ENCODE results near the gene CAPS2. TPM values are rescaled to one million over a fixed set of nuclear protein-coding genes. Genes with fewer than 3 reads are reported as not detected.

The CAPS2 gene
- total RNA-seq, 1 experiment from 2014 or later: not detected

- Mint-ChIP-seq H3K4me3 (ENCODE audit: unreplicated experiment) (no peak overlapping the region), H3K27ac (ENCODE audit: unreplicated experiment) (no peak overlapping the region), H3K4me1 (ENCODE audit: low read depth, unreplicated experiment) (no peaks in the 10 kb centered on the region), H3K9me3 (ENCODE audit: unreplicated experiment) (peaks cover 7% of the 10 kb centered on the region), H3K36me3 (ENCODE audit: insufficient read depth, unreplicated experiment) (no peaks in the 10 kb centered on the region), H3K27me3 (ENCODE audit: insufficient read depth, unreplicated experiment) (peaks cover 2% of the 10 kb centered on the region)
- no peak for TF ChIP-seq CTCF (IDR thresholded peaks at IDR 0.05; ENCODE audit: insufficient read depth in 1 of 2, low read depth in 1 of 2, low read length in 1 of 2, severe bottlenecking in 1 of 2, unreplicated experiment in 1 of 2)
- intact Hi-C loops (cut with micrococcal nuclease; ENCODE audit: unreplicated experiment): no loop called here
- ChIA-PET CTCF (no interaction called here), POLR2A (no interaction called here)
- H3K27me3 ChIP-seq (replicated peaks; ENCODE audit: control insufficient read depth, insufficient read depth, low read length): no peaks in the 10 kb centered on the region
- no peak overlapping the region for H3K4me3 ChIP-seq (ENCODE audit: low read depth, low read length)
- H3K36me3 ChIP-seq (ENCODE audit: control insufficient read depth, insufficient read depth, low read length): no peaks in the 10 kb centered on the region
- H3K9me3 ChIP-seq: no peaks in the 10 kb centered on the region
- no peak for DNase-seq
- no TSS peak for BruUV-seq (replicated peaks)
- no peaks in the 10 kb centered on the region for H3K4me1 ChIP-seq
These were observed 103.0 kb downstream of the CAPS2 start for GRCh38 chr12:75227132-75227531.

Other genes starting within 250 kb of the CAPS2 start
- gene KCNC2, start 120.5 kb downstream of the CAPS2 start, total RNA-seq (2022): not detected in 2 replicates
- gene GLIPR1L1, start 4.3 kb upstream of the CAPS2 start, total RNA-seq (2022): not detected in 2 replicates
- gene GLIPR1L2, start 60.8 kb upstream of the CAPS2 start, total RNA-seq (2022): not detected in 2 replicates
- gene GLIPR1, start 150.4 kb upstream of the CAPS2 start, total RNA-seq (2022): 1.9 and 3.9 TPM in 2 replicates
- 73.0 and 73.2 TPM in 2 replicates for gene KRR1, start 181.3 kb upstream of the CAPS2 start, total RNA-seq (2022)